IMR-90 (cell line): ENCODE results near the gene C10orf67.

Experiments used
- CHD1 ChIP-seq: IDR thresholded peaks from 2 replicates; pipeline ENCODE4 v1.6.1; 2012; ENCODE audit warnings: low read depth, low read length, improper control_type of control experiment
- CTCF ChIP-seq: conservative IDR thresholded peaks from 2 replicates; pipeline ENCODE4 v1.5.1; 2012; ENCODE audit warnings: mild to moderate bottlenecking, low read depth, low read length, improper control_type of control experiment
- ELK1 ChIP-seq: fragments of 150-350 bp; IDR thresholded peaks from 2 replicates; pipeline ENCODE4 v1.6.1; 2016; ENCODE audit warnings: low read depth, mild to moderate bottlenecking, low read length, moderate library complexity, borderline replicate concordance
- MAZ ChIP-seq: IDR thresholded peaks from 2 replicates; pipeline ENCODE4 v1.6.1; 2012; ENCODE audit warnings: low read depth, mild to moderate bottlenecking, low read length, improper control_type of control experiment, moderate library complexity, borderline replicate concordance
- POLR2A ChIP-seq: IDR thresholded peaks from 2 replicates; pipeline ENCODE4 v1.6.1; 2012; ENCODE audit warnings: mild to moderate bottlenecking, low read depth, low read length
- TF ChIP-seq, protein P1 (sequence below): fragments of 150-350 bp; IDR thresholded peaks from 2 replicates; pipeline ENCODE4 v1.6.1; 2017; ENCODE audit warnings: mild to moderate bottlenecking, antibody characterized with exemption, low read length, low read depth

DNA sequence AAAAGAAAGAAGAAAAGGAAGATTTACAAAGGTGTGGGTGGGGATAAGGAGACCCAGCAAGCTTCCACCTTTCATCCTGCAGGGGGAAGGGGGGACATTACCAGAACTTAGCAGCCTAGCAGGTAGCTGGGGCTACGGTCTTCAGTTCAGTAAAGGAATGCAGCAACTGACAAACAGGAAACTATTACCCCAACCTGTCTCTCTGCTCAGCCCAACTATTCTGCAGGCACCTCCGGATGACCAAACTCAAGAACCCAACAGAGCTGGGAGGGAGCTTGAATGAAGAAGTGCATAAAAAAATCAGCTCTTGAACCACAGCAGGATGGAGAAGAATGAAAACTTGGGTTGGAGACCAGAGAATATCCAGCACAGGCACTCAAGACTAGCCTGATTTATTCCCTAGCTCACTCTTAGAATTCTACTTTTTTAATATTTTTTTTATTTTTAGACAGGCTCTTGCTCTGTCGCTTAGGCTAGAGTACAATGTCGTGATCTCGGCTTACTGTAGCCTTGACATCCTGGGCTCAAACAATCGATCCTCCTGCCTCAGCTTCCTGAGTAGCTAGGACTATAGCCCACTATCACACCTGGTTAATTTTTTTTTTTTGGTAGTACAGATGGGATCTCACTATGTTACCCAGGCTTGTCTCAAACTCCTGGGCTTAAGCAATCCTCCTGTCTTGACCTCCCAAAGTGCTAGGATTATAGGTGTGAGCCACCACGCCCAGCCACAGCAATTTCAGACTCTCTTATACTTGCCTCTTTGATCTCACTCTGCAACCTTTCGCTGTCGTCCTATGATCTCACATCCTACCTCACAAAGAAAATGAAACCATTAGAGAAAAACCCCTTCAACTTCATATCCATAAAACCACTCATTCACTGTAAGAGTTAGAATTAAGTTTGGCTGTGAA is 18.5 kb upstream of the C10orf67 start:
- TF ChIP-seq CTCF (no peak), POLR2A (no peak), MAZ (no peak), CHD1 (no peak), ELK1 (no peak)
- TF ChIP-seq, protein P1, sequence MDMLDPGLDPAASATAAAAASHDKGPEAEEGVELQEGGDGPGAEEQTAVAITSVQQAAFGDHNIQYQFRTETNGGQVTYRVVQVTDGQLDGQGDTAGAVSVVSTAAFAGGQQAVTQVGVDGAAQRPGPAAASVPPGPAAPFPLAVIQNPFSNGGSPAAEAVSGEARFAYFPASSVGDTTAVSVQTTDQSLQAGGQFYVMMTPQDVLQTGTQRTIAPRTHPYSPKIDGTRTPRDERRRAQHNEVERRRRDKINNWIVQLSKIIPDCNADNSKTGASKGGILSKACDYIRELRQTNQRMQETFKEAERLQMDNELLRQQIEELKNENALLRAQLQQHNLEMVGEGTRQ, result no peak
